Measurements from ENCODE around the gene ARHGAP8.
"Not testable (repeated sequence)": the region's sequence is repeated elsewhere in the genome, so short reads cannot be mapped to it uniquely, and the experiment has no call there.

ARHGAP8 gene

GRCh38 chr22:44885806-44886360 lies 133.5 kb downstream of the ARHGAP8 start:
- no peak for DNase-seq (ENCODE audit: low read depth in 3 of 3)

- no peak for DNase-seq (ENCODE audit: low read depth in 3 of 3)
Measured at GRCh38 chr22:44887941-44888366, 135.6 kb downstream of the ARHGAP8 start.

DNA sequence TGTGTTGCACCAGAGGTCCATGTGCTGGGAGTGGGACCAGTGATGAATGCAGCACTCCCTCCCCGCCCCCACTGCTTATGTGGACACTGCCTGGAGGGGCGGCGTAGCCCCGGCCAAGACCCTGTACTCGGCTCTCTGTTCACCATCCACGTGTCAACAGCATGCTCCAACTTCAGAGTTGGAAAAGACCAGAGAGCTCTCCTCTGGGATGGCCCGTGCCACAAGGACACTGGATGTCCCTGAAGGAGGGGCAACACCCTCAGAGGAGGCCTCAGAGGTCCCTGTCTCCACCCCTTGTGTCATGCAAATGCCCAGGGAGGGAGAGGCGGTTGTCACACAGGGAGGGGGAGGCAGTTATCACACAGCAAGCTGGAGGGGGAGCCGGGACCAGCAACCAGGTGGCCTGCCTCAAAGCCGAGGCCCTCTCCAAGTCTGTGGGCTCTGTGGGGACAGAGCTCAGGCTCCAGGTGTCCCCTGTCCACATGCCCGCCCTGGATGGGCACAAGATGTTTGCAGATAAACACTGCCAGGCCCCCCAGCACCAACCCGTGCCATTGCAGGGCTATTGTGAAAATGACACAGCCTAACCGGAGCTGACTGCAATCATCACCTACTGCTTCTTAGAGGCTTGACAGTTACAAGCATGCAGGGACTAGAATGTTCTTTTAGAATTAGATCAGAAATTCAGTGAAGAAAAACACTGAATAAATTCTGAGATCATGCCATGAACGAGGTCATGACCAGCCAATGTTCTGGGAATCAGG lies 136.3 kb downstream of the ARHGAP8 start:
- DNase-seq (ENCODE audit: low read depth in 3 of 3): no peak

DNA sequence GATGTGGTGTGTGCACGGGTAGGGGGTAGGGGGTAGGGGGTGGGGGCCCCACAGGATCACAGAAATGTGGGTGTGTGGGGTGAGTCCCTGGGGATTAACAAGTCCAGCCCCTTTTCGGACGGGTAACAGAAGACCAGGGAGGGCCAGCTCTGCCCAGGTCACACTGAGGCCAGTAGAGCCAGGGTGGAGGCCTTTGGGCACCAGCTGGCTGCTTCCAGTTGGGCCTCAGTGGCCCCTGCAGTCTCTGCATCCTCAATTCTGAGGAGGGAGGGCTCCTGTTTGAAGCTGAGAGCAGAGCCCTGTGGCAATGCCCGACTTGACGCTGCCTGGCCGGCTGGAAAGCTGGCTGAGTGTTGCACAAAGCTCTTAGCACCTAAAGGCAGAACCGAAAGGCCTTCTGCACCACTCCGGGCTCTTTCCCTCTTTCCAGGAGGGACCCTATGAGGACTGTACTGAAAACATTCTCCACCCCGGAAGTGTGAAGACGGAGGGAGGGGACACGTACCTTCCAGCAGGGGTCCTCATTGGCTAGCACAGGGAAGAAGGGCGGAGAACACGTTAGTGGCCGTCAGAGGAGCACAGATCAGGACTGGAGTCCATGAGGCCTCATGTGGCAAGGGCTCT lies 137.0 kb downstream of the ARHGAP8 start:
- no peak for DNase-seq (ENCODE audit: low read depth in 3 of 3)

GRCh38 chr22:44890416-44891292 lies 138.3 kb downstream of the ARHGAP8 start:
- no peak for DNase-seq (ENCODE audit: low read depth in 3 of 3)

DNA sequence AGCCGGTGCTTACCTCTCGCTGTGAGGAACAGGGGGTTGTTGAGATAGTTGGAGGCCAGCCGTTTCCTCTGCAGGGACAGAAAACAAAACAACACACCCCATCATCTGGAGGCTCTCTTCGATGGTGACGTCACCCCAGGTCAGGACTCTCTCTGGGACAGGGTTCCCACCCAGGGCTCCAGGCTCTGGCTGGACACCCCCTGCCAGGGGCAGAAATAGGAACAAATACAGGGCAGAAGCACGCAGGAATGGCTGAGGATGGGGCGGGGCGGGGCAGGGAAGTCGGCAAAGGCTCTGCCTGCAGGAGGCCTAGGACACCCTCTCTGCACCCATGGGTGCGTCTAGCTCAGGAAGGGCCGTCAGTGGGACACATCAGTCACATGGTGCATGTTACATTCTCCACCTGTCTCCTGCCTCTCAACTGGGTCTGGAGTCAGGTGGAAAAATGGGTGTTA lies 138.9 kb downstream of the ARHGAP8 start:
- no peak for DNase-seq (ENCODE audit: low read depth in 3 of 3)

DNA sequence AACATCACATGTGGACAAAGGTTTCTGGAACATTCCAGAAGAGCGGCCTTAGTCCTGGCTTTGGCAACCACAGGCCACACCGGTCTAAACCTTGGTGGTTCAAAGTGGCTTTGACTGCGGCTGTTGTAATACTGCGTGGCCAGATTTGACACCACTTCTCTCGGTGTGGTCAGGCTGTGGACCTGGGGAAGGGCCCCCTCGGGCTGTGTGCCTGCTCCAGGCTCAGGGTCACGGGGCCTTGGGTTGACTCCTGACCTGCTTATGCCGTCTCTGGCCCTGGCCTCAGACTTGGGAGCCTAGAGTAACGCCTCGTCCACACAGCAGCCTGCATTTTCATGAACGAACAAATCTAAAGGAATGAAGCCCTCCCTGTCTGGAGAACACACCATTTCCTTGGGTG lies 139.4 kb downstream of the ARHGAP8 start:
- no peak for DNase-seq (ENCODE audit: low read depth in 3 of 3)

- DNase-seq (ENCODE audit: low read depth in 3 of 3): no peak
Measured at GRCh38 chr22:44892243-44892642, 139.9 kb downstream of the ARHGAP8 start.

DNA sequence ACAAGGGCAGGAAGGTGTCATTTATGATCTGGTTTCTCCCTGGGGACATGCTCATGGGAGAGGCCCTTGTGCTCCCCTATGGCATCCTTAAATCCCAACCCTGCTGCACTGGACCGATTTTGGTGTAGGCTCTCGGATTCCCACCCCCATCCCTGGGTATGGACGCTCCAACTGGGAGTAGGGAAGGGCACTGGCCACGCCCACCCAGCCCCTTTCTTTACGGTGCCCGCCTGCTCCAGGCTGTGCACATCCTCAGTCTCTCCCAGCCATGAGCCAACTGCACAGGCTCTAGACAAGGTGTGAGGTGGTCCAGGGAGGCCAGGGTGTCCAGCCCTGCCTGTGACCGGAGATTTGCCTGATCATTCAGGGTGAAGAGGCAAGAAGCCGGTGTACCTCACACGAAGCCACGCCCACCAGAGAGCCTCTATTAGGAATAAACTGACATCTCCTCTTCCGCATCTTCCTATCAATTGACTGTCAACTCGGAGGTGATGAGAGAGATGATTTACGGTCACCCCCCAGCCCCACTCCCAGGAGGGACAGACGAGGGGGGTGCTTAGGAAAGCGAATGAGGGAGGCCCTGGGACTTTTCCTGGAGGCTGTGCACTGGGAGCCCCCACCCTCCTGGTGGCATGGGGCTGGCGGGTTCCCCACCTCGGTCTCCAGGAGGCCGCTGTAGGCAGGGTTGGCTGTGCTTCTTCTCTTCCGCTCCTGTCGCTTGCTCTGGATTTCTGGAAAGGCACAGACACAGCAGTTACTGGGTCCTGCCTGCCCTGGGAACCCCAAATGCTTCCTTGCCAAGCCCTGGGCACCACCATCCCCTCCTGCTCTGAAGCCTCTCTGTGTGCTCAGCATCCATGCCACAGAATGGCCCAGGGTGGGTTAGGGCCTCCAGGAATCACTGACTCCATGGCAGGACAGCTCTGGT lies 140.7 kb downstream of the ARHGAP8 start:
- DNase-seq (ENCODE audit: low read depth in 3 of 3): no peak

- DNase-seq (ENCODE audit: low read depth in 3 of 3): no peak
Measured at GRCh38 chr22:44893731-44894080, 141.3 kb downstream of the ARHGAP8 start.

- DNase-seq (ENCODE audit: low read depth in 3 of 3): no peak
Measured at GRCh38 chr22:44894321-44894720, 141.9 kb downstream of the ARHGAP8 start.

GRCh38 chr22:44894782-44895181 lies 142.4 kb downstream of the ARHGAP8 start:
- DNase-seq (ENCODE audit: low read depth in 3 of 3): no peak

DNA sequence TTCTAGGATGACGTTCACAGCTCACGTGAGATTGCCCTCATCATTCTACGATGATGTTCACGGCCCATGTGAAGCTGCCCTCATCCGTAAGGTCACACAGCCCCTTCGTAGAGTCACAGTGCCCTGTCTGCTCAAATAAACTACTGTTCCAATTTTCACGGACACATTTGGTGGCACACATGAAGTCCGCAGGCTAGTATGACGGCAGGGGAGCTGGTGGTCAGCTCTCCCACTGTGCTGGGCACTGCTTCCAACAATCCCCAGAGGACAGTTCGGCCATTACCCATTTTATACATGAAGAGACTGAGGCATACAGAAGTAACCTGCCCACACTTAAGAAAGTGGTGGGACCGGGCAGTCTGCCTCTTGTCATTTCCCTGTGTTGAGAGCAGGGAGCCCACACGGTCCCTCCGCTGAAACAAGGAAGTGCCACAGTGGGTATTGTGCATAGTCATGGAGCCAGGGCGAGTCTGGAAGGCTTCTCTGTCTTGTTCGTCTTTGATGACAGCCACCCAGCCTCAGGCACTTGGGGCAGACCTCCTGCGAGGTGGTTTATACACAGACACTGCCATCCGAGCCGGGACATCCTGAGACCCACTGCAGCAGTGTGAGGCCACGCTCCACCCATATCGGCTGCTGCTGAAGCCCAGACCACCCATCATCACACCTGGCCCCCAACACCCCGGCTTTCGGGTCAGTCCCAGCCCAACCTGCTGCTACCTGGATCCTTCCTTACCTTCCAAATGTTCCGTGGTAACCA lies 143.1 kb downstream of the ARHGAP8 start:
- DNase-seq (ENCODE audit: low read depth in 3 of 3): no peak

- DNase-seq (ENCODE audit: low read depth in 3 of 3): no peak
Measured at GRCh38 chr22:44898236-44898635, 145.9 kb downstream of the ARHGAP8 start.

- no peak for DNase-seq (ENCODE audit: low read depth in 3 of 3)
Measured at GRCh38 chr22:44901301-44901700, 148.9 kb downstream of the ARHGAP8 start.

DNA sequence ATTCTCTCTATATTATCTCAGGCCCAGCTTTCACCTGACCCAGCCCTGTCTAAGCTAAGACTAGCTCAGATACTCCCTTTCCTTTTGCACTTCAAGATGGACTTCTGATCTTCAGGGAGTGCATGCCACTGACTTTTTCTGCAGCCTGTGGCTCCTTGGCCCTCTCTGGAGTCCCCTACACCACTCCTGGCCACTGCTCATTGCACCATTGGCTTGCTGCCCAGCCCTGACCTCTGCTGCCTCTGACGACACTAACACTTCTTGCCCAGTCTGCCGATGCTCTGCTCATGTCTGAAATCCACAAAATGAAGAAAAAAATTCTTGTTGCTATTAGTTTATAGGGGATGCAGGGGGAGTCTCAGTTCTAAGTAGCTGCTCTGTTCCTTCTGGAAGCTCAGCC lies 150.8 kb downstream of the ARHGAP8 start:
- not testable (repeated sequence) for DNase-seq (ENCODE audit: low read depth in 3 of 3)

DNA sequence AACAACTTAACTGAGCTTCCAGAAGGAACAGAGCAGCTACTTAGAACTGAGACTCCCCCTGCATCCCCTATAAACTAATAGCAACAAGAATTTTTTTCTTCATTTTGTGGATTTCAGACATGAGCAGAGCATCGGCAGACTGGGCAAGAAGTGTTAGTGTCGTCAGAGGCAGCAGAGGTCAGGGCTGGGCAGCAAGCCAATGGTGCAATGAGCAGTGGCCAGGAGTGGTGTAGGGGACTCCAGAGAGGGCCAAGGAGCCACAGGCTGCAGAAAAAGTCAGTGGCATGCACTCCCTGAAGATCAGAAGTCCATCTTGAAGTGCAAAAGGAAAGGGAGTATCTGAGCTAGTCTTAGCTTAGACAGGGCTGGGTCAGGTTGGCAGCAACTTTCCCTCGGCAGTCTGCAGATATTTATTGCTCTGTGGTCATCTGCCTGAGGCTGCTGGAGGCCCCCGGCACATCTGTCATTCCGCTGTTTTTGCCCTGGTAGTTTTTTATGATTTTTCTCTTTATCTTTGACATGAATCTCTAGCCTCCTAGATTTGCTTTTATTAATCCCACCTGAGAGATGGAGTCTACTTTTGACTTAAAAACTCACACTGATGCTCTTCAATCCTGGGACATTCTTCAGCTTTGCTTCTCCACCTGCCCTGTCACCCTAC lies 152.2 kb downstream of the ARHGAP8 start:
- DNase-seq (ENCODE audit: low read depth in 3 of 3): not testable (repeated sequence)

- no peak for DNase-seq (ENCODE audit: low read depth in 3 of 3)
Measured at GRCh38 chr22:44906248-44906936, 154.0 kb downstream of the ARHGAP8 start.

DNA sequence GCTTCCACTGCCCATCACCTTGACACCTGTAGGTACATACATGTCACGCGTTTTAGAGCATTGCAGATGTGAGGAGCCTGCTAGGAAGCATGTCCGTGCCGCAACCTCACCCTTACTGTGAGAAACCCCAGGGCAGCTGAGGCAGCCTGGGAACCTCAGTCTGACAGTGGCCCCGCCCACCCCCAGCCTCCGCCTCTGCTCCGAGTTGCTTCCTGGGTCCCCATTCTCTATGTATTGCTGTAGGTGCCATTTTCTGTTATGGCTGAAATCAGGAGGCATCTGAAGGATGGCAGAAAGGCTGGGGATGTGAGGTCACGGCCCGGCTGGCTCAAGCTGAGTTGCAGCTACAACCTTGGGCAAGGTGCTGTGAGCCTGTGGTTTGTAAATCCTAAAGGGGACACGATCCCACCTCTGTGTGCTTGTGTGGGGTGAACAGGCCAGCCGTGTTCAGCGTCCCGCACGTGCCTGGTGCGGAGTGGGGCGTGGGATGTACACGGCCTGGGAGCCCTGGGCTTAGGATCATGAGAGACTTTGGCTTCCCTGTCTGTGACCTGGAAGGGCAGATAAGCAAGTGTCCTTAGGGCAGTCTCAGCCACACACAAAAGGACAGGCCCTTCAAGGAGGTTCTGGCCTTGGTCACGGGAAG lies 154.7 kb downstream of the ARHGAP8 start:
- no peak for DNase-seq (ENCODE audit: low read depth in 3 of 3)
